ENCODE data around the gene MCRIP1. TPM values are rescaled to one million over a fixed set of nuclear protein-coding genes. Genes with fewer than 3 reads are reported as not detected.

MCRIP1 gene
- total and polyA plus RNA-seq, 2 of the 4 experiments (the other 2 are of a cell fraction), result 56.5 to 164 TPM

- Histone ChIP-seq H3K9ac (ENCODE audit: low read depth, low read length) (no peak overlapping the region), H3K36me3 (ENCODE audit: control insufficient read depth, insufficient read depth, low read length) (peaks cover 46% of the 10 kb centered on the region), H3K23ac (ENCODE audit: low read depth, low read length) (no peak overlapping the region), H3K9me1 (ENCODE audit: insufficient read depth, low read length) (peaks cover 11% of the 10 kb centered on the region; the same call in 1 of the 2 replicates), H3K56ac (ENCODE audit: extremely low read depth, insufficient read depth, low read length) (no peak overlapping the region), H2BK5ac (ENCODE audit: low read depth, low read length, poor library complexity, severe bottlenecking) (peak overlapping the region; percentile 27), H3K27me3 (ENCODE audit: control insufficient read depth, insufficient read depth, low read length) (no peaks in the 10 kb centered on the region), H3K4me3 (ENCODE audit: insufficient read depth, low read depth, low read length) (no peak overlapping the region), H2BK120ac (ENCODE audit: low read depth, low read length) (no peak overlapping the region), H2AFZ (replicated peaks; ENCODE audit: low read length, poor library complexity) (peak overlapping the region; percentile 36), H2BK20ac (ENCODE audit: low read depth, low read length) (no peak overlapping the region), H2AK9ac (replicated peaks; ENCODE audit: low read depth, low read length, poor library complexity) (peak overlapping the region; percentile 63), H3K4me2 (ENCODE audit: low read depth, low read length) (no peak overlapping the region), H3K79me1 (ENCODE audit: low read depth in 1 of 2, low read length in 2 of 2) (peaks cover 22 to 79% of the 10 kb centered on the region in 2 experiments; a peak in 3 of 4 replicates), H4K91ac (ENCODE audit: insufficient read depth, low read depth, low read length) (no peak overlapping the region), H4K5ac (ENCODE audit: low read depth, low read length) (0 out of 2 replicates have a peak overlapping the region, but pooled peaks have one; percentile 4), H3K4ac (ENCODE audit: low read depth, low read length) (peak overlapping the region; percentile 22; the same call in 1 of the 2 replicates), H2BK15ac (ENCODE audit: low read depth, low read length) (no peak overlapping the region), H3K27ac (ENCODE audit: insufficient read depth, low read length) (peak overlapping the region; percentile 2; the same call in 1 of the 2 replicates), H3K9me3 (ENCODE audit: control insufficient read depth, insufficient read depth, low read length) (no peaks in the 10 kb centered on the region), H4K8ac (ENCODE audit: low read depth in 2 of 2, low read length in 2 of 2) (peak overlapping the region in 1 of 2 experiments; percentile 66; a peak in 1 of 4 replicates), H2AK5ac (ENCODE audit: low read depth, low read length) (0 out of 2 replicates have a peak overlapping the region, but pooled peaks have one; percentile 34), H3K14ac (replicated peaks; ENCODE audit: low read depth, low read length) (no peak overlapping the region), H3K18ac (ENCODE audit: low read depth, low read length) (no peak overlapping the region), H4K20me1 (ENCODE audit: insufficient read depth, low read length) (peaks cover 55% of the 10 kb centered on the region), H3K4me1 (ENCODE audit: control insufficient read depth, insufficient read depth, low read length) (peaks cover 31% of the 10 kb centered on the region)
- intact Hi-C loops (cut with micrococcal nuclease) (no loop called here), dilution Hi-C loops (cut with HindIII; ENCODE audit: low sequenced_read_pairs, unreplicated experiment) (no loop called here), in situ Hi-C loops (cut with MboI; ENCODE audit: low sequenced_read_pairs) (no loop called here)
- 92% methylated on average over 10 of the region's 18 CpGs; no CpG with 5 or more reads in 1 of the 2 experiments for WGBS, 2 experiments (ENCODE audit: extremely low coverage in 2 of 2, insufficient read length in 1 of 2)
- POLR2A ChIA-PET (ENCODE audit: unreplicated experiment), result no interaction called here
- TF ChIP-seq POLR2A (IDR thresholded peaks at IDR 0.05; ENCODE audit: low read depth, low read length), result peak; percentile 56; the same call in 1 of the 2 replicates
- no peak for TF ChIP-seq BHLHE40 (IDR thresholded peaks at IDR 0.05; ENCODE audit: low read depth, low read length)
- no peak for DNase-seq
- no TSS peak for BruUV-seq (replicated peaks)
- ATAC-seq (ENCODE audit: low read depth), result no peak
- CTCF ChIA-PET, result no interaction called here
Measured at GRCh38 chr17:81865733-81866439, 32.8 kb upstream of the MCRIP1 start.
